GM23248 (cell line): Measurements from ENCODE around the gene ARHGEF38. TPM values are rescaled to one million over a fixed set of nuclear protein-coding genes. Genes with fewer than 3 reads are reported as not detected.

Experiments used
- DNase-seq: peaks from one replicate; pipeline ENCODE4 v3.0.0-alpha.2; 2015
- H2AFZ ChIP-seq: fragments of 200-600 bp; sonication (generic); 2 replicates; pipeline ENCODE4 v1.6.1; 2016; ENCODE audit warnings: antibody characterized with exemption
- H3F3A ChIP-seq: fragments of 200-600 bp; sonication (generic); 2 replicates; pipeline ENCODE4 v1.6.1; 2016; ENCODE audit warnings: mild to moderate bottlenecking, antibody characterized with exemption, mixed run types; ENCODE audit not compliant: insufficient read depth
- H3K27ac ChIP-seq: fragments of 200-600 bp; sonication (generic); 2 replicates; pipeline ENCODE4 v1.5.1; 2016; ENCODE audit warnings: mild to moderate bottlenecking
- H3K27me3 ChIP-seq: fragments of 200-600 bp; sonication (generic); replicated peaks from 2 replicates; pipeline ENCODE4 v1.6.1; 2016; ENCODE audit warnings: mild to moderate bottlenecking; ENCODE audit not compliant: insufficient read depth
- H3K36me3 ChIP-seq: fragments of 200-600 bp; sonication (generic); 2 replicates; pipeline ENCODE4 v1.6.1; 2016; ENCODE audit warnings: low read depth, mild to moderate bottlenecking
- H3K4me1 ChIP-seq: fragments of 200-600 bp; sonication (generic); 2 replicates; pipeline ENCODE4 v1.6.1; 2016; ENCODE audit warnings: mild to moderate bottlenecking; ENCODE audit not compliant: insufficient read depth
- H3K4me2 ChIP-seq: fragments of 200-600 bp; sonication (generic); one replicate; pipeline ENCODE4 v1.6.1; 2016; ENCODE audit warnings: mild to moderate bottlenecking; ENCODE audit not compliant: unreplicated experiment
- H3K4me3 ChIP-seq: fragments of 200-600 bp; sonication (generic); 2 replicates; pipeline ENCODE4 v1.5.1; 2016; ENCODE audit warnings: mild to moderate bottlenecking
- H3K79me2 ChIP-seq: fragments of 200-600 bp; sonication (generic); 2 replicates; pipeline ENCODE4 v1.6.1; 2016; ENCODE audit warnings: mild to moderate bottlenecking; ENCODE audit not compliant: insufficient read depth
- H3K9ac ChIP-seq: fragments of 200-600 bp; sonication (generic); 2 replicates; pipeline ENCODE4 v1.6.1; 2016; ENCODE audit warnings: mild to moderate bottlenecking
- H3K9me2 ChIP-seq: fragments of 200-600 bp; sonication (generic); 2 replicates; pipeline ENCODE4 v1.6.1; 2016; ENCODE audit warnings: mixed run types, mild to moderate bottlenecking, moderate library complexity; ENCODE audit not compliant: insufficient read depth
- H3K9me3 ChIP-seq: fragments of 200-600 bp; sonication (generic); one replicate; pipeline ENCODE4 v1.6.1; 2017; ENCODE audit warnings: low read depth
- H4K20me1 ChIP-seq: fragments of 200-600 bp; sonication (generic); 2 replicates; pipeline ENCODE4 v1.6.0; 2016; ENCODE audit not compliant: insufficient read depth
- EZH2 ChIP-seq: fragments of 200-600 bp; sonication (generic); IDR thresholded peaks from 2 replicates; pipeline ENCODE4 v1.6.1; 2018; ENCODE audit warnings: antibody characterized with exemption, mild to moderate bottlenecking; ENCODE audit not compliant: insufficient read depth, poor library complexity, severe bottlenecking
- EZH2phosphoT487 ChIP-seq: fragments of 200-600 bp; sonication (generic); IDR thresholded peaks from 2 replicates; pipeline ENCODE4 v1.6.1; 2018; ENCODE audit warnings: antibody characterized with exemption, moderate library complexity, mild to moderate bottlenecking, low read depth; ENCODE audit not compliant: insufficient read depth
- WGBS, 2 experiments: methylation state at CpG; one replicate each; pipeline ENCODE4 v1.1.6; 2015 to 2017; ENCODE audit warnings: low lambda C conversion rate in 2 of 2, low coverage in 1 of 2; ENCODE audit errors: missing lambda C conversion rate in 2 of 2; 5-methylcytosine and 5-hydroxymethylcytosine counted together
- in situ Hi-C: fragments of 300-500 bp; cut with MboI; formaldehyde crosslinking; loops from 2 replicates; pipeline ENCODE4 v1.15.0; 2020
- polyA plus RNA-seq: library from polyadenylated mRNA; unstranded; fragments of >200 nt; fragmentation: Nextera tagmentation; extraction: Ambion mirVana; gene quantifications from 2 replicates; pipeline ENCODE4 v1.2.1, GENCODE V29; 2016
- total RNA-seq: library from RNA; depleted of rRNA; stranded (reverse); fragments of >200 nt; shearing (Covaris generic); gene quantifications from 2 replicates; pipeline ENCODE4 v1.2.3, GENCODE V29; 2014; rRNA removed

ARHGEF38 gene, protein sequence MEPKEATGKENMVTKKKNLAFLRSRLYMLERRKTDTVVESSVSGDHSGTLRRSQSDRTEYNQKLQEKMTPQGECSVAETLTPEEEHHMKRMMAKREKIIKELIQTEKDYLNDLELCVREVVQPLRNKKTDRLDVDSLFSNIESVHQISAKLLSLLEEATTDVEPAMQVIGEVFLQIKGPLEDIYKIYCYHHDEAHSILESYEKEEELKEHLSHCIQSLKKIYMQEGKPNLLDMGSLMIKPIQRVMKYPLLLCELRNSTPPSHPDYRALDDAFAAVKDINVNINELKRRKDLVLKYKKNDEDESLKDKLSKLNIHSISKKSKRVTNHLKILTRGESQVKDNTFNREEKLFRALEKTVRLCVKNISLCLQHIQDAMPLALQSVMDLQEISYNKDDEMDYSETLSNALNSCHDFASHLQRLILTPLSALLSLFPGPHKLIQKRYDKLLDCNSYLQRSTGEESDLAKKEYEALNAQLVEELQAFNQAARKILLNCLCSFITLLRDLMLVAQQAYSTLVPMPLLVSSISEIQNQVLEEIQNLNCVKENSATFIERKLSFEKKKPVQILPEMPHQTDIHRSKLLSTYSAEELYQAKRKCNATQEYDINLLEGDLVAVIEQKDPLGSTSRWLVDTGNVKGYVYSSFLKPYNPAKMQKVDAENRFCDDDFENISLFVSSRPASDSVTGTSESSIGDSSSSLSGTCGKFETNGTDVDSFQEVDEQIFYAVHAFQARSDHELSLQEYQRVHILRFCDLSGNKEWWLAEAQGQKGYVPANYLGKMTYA
- total RNA-seq (not detected in 2 replicates), polyA plus RNA-seq (not detected in 2 replicates)

DNA sequence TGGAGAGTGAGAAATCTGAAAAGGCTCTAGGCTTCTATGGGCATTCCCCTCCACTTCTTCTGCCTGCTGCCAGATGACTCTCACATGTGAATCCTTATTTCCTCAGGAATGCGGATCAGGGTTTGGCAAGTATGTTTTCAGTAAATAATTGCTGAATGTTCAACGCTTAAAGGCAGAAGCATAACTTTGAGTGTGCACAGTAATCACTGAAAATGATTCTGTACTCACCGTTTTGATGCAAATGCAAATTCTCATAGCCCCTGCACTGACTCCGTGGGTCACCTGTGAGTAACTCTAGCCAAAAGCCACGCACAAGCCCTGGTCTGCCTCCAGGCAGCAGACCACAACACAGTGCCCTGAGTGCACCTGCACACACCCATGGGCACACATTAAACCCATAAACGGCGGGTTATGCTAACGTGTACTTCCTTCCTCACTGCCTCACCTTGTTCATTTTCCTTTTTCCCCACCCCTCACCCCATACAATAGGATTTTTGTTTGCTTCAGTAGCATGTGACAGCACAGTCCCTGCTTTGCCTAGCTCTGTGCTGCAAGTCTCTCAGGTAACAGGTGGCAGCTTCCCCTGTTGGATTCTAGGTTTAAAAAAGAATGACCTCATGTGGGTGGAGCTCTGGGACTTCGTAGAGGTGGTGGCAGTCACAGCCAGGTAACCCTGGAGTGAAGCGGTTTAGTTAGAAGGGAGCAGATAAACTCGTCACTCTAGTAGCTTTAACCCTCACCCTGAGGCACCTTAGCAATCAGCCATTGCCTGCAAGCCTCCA lies at the start of gene ARHGEF38:
TSS of gene ARHGEF38 (plus strand) at position 656 of the 782 bp plus-strand sequence. CDS start 146 bp downstream, outside the sequence.
- Histone ChIP-seq H3K9me2 (no peaks in the 10 kb centered on the region), H2AFZ (no peak within 1 kb of the TSS), H3K27me3 (no peaks in the 10 kb centered on the region), H4K20me1 (no peaks in the 10 kb centered on the region), H3K27ac (no peak within 1 kb of the TSS), H3K4me1 (no peaks in the 10 kb centered on the region), H3F3A (no peaks in the 10 kb centered on the region), H3K4me3 (no peak within 1 kb of the TSS), H3K9ac (no peak within 1 kb of the TSS), H3K79me2 (no peaks in the 10 kb centered on the region), H3K4me2 (no peak within 1 kb of the TSS), H3K36me3 (no peaks in the 10 kb centered on the region), H3K9me3 (no peaks in the 10 kb centered on the region)
- DNase-seq: peak; percentile 20
- in situ Hi-C loops: no loop called here
- no peak for TF ChIP-seq EZH2
- 10 to 11% methylated on average over 11 of the region's 11 CpGs for WGBS, 2 experiments

DNA sequence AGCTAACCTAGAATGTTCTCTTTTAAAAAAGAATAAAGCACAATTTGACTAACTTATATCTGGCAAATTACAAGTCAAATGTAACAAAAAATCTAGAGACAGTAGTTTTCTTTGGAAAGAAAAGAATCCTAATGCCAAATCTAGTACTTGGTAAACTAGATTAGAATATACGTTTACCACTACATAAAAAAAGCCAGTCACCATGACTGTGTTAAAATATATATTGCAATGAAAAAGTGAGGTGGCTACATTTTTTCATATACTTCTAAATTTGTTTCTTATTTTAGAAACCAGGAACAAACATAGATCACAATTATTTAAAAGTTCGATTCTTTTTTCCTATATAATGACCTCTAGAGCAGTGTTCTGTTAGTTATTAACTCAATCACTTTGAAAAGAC lies 48.9 kb upstream of the ARHGEF38 start:
- WGBS, 2 experiments: 35 to 40% methylated on average over 2 of the region's 2 CpGs
- DNase-seq: no peak
- Histone ChIP-seq H3K4me1 (no peaks in the 10 kb centered on the region), H3F3A (no peaks in the 10 kb centered on the region), H3K79me2 (no peaks in the 10 kb centered on the region), H3K27me3 (no peaks in the 10 kb centered on the region), H2AFZ (no peak overlapping the region), H3K9me2 (no peaks in the 10 kb centered on the region), H4K20me1 (no peaks in the 10 kb centered on the region), H3K9me3 (no peaks in the 10 kb centered on the region), H3K36me3 (no peaks in the 10 kb centered on the region), H3K4me3 (no peak overlapping the region), H3K27ac (no peak overlapping the region), H3K4me2 (no peak overlapping the region), H3K9ac (no peak overlapping the region)
- in situ Hi-C loops: no loop called here
- TF ChIP-seq EZH2 (no peak), EZH2phosphoT487 (no peak)

DNA sequence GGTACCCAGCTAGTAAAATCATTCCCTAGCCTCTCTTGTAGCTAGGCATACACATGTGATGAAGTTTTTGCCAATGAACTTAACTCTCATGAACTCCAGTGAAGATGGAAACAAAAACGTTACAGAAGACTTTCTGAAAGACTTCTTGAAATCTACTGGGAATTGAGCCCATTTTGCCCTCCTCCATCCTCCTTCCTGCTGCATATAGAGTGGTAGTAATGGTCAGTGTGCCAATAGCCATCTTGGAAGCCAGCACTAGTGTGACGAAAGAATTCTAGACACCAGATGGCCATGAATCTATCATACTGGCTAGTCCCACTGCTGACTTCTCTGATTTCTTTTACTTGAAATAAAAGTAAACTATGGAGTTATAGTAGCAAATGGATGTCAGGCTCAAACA lies 47.7 kb upstream of the ARHGEF38 start:
- in situ Hi-C loops: no loop called here
- Histone ChIP-seq H3K79me2 (no peaks in the 10 kb centered on the region), H3K4me1 (no peaks in the 10 kb centered on the region), H3K9ac (no peak overlapping the region), H3K9me2 (no peaks in the 10 kb centered on the region), H2AFZ (no peak overlapping the region), H3K9me3 (no peaks in the 10 kb centered on the region), H3K4me3 (no peak overlapping the region), H3F3A (no peaks in the 10 kb centered on the region), H3K36me3 (no peaks in the 10 kb centered on the region), H3K27me3 (no peaks in the 10 kb centered on the region), H4K20me1 (no peaks in the 10 kb centered on the region), H3K27ac (no peak overlapping the region), H3K4me2 (no peak overlapping the region)
- no peak for DNase-seq
- TF ChIP-seq EZH2 (no peak), EZH2phosphoT487 (no peak)
- 16 to 25% methylated on average over 2 of the region's 2 CpGs for WGBS, 2 experiments

DNA sequence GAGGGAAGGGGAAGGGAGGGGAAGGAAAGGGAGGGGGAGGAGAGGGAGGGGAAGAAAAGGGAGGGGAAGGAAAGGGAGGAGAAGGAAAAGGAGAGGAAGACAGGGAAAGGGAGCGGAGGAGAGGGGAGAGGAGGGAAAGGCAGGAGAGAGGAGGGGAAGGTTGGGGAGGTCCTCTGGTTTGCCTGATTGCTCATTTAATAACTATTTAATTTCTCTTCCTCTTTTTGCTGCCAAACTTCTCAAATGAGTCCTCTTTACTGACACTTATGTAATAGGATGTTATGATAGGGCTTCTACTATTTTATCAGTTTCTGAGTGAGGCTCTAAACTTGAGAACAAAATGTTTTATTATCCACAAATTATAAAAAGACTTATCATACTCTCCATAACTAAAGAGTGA lies 43.1 kb upstream of the ARHGEF38 start:
- no peaks in the 10 kb centered on the region for H3K36me3 ChIP-seq
- H3K4me3 ChIP-seq: no peak overlapping the region
- DNase-seq: no peak
- H3K9me2 ChIP-seq: no peaks in the 10 kb centered on the region
- H2AFZ ChIP-seq: no peak overlapping the region
- H3K79me2 ChIP-seq: no peaks in the 10 kb centered on the region
- no peaks in the 10 kb centered on the region for H3K4me1 ChIP-seq
- TF ChIP-seq EZH2: no peak
- no peak for TF ChIP-seq EZH2phosphoT487
- H3K9me3 ChIP-seq: no peaks in the 10 kb centered on the region
- H3K27me3 ChIP-seq: no peaks in the 10 kb centered on the region
- WGBS, 2 experiments: 17 to 70% methylated on average over 1 of the region's 1 CpG
- no peaks in the 10 kb centered on the region for H4K20me1 ChIP-seq
- H3K4me2 ChIP-seq: no peak overlapping the region
- H3F3A ChIP-seq: no peaks in the 10 kb centered on the region
- in situ Hi-C loops: no loop called here
- no peak overlapping the region for H3K9ac ChIP-seq
- H3K27ac ChIP-seq: no peak overlapping the region
